GM18861 (cell line): Measurements from ENCODE around the gene USP7.
"Not testable (repeated sequence)": the region's sequence is repeated elsewhere in the genome, so short reads cannot be mapped to it uniquely, and the experiment has no call there.

Source experiments
- ATAC-seq: cut with Tn5 transposase; IDR thresholded peaks from one replicate; pipeline ENCODE4 v1.9.1; 2021; ENCODE audit not compliant: unreplicated experiment

USP7 gene

DNA sequence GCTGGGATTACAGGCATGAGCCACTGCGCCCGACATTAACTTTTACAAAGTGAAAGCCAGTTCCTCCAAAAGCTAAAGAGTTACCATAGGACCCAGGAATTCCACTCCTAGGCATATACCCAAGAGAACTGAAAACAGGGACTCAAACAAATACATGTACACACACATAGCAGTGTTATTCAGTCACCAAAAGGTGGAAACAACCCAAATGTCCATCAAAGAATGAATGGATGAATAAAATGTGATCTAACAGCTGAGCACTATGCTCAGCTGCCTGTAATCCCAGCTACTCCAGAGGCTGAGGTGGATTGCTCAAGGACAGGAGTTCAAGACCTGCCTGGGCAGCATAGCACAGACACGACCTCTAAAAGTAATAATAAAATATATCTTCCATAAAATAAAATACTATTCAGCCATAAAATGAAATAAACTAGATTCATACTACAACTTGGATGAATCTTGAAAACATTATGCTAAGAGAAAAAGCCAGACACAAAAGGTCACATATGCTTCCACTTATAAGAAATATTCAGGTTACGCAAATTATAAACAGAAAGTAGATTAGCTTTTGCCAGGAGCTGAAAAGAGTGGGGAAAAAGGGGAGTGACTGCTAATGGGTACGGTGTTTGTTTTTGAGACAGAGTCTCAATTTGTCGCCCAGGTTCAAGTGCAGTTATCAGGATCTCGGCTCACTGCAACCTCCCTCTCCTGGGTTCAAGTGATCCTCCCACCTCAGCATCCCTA, 9.3 kb upstream of the USP7 start:
- no peak for ATAC-seq

DNA sequence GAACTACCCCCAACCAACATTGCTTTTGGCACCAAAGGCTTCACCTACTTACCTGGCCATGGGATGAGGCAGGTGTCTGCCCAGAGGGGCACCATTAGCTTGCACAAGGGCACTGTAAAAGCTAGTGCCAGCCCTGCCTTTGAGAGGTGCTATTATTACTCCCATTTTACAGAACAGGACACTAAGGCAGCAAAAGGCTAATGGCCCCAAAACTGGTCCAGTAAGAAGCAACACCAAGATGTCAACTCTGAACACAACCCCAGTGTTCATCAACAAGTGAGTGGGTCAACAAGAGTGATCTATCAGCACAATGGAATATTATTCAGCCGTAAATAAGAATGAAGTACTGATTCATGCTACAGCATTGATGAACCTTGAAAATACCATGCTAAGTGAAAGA, 7.7 kb upstream of the USP7 start:
- ATAC-seq, result no peak

DNA sequence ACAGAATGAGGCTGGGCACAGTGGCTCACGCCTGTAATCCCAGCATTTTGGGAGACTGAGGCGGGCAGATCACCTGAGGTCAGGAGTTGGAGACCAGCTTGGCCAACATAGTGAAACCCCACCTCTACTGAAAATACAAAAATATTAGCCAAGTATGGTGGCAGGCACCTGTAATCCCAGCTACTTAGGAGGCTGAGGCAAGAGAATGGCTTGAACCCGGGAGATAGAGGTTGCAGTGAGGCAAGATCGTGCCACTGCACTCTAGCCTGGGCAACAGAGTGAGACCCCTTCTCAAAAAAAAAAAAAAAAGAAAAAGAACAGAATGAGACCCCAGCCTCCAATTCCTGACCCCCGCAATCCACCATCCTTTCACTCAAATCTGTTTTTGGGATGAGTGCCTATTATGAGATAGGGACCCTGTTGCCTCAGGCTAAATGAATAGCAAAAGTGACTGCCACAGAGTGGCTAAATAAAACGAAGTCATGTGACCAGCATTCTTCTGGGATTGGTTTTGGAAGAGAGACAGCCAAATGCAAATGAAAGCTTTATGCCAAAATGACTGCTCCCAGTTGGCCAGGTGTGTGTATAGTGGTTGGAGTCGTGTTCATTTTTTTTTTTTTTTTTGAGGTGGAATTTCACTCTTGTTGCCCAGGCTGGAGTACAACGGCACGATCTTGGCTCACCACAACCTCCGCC, 5.6 kb upstream of the USP7 start:
- ATAC-seq, result not testable (repeated sequence)

DNA sequence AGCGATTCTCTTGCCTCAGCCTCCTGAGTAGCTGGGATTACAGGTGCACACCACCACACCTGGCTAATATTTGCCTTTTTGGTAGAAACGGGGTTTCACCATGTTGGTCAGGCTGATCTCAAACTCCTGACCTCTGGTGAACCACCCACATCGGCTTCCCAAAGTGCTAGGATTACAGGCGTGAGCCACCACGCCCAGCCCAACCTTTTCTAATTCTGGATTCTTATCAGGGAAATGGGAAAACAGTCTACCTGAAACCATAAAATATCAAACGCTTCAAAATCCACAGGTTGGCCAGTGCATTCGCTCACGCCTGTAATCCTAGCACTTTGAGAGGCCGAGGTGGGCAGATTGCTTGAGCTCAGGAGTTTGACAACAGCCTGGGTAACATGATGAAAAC, 4.3 kb upstream of the USP7 start:
- not testable (repeated sequence) for ATAC-seq

DNA sequence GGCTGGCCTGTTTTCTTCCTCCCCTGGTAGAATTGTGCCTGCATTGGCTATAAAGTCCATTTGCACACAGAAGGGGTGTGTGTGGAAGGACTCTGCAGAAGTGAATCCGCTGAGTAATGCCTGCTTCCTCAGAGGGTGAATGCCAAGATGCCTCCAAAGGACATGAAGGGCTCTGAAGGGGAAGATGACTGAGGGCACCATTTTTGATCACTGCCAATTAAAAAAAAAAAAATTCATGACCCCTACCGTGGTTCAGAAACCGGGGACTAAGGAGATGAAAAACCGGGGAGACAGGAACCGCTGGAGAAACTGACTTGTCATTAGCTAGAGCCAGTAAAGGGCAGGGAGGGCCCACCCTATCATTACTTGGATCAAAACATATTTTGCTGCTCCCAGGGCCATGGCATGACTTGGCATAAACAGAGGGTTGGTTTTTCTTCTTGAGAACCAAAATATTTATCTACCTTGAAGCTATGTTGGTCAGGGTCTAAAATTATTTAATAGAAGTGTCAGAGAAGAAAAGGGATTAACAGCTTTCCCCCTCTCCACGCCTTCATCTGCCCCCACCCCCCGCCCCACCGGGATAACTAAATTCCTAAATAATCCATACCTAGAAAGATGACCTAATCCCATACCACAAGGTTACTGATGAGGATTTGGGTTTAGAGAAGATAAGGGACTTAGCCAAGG, 3.6 kb upstream of the USP7 start:
- no peak for ATAC-seq

DNA sequence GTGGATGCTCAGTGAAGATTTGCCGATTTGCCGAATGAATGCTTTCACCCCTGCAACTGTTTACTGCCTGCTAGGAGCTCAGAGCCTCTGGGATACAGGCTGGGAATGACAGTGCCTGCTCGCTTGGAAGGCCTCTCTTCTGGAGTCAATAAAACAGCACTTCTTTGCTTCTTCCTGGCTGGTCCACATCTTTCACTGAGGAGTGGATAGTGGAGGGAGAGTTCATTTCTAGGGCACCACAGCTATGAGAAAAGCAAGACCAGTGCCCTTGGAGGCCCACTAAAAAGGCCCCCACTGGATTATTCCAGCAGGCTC, 3.1 kb upstream of the USP7 start:
- no peak for ATAC-seq

DNA sequence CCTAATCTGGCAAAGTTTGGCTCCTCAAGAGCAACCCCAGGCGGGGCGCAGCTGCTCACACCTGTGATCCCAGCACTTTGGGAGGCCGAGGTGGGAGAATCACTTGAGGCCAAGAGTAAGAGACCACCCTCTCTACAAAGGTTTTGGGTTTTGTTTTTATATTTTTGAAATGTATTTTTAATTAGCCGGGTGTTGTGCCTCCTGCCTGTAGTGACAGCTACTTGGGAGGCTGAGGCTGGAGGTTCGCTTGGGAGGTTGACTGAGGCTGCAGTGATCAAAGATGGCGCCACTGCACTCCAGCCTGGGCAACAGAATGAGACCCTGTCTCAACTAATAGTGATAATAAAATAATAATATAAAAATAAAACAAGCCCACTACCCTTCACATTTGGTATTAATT, 756 bp upstream of the USP7 start:
- no peak for ATAC-seq

DNA sequence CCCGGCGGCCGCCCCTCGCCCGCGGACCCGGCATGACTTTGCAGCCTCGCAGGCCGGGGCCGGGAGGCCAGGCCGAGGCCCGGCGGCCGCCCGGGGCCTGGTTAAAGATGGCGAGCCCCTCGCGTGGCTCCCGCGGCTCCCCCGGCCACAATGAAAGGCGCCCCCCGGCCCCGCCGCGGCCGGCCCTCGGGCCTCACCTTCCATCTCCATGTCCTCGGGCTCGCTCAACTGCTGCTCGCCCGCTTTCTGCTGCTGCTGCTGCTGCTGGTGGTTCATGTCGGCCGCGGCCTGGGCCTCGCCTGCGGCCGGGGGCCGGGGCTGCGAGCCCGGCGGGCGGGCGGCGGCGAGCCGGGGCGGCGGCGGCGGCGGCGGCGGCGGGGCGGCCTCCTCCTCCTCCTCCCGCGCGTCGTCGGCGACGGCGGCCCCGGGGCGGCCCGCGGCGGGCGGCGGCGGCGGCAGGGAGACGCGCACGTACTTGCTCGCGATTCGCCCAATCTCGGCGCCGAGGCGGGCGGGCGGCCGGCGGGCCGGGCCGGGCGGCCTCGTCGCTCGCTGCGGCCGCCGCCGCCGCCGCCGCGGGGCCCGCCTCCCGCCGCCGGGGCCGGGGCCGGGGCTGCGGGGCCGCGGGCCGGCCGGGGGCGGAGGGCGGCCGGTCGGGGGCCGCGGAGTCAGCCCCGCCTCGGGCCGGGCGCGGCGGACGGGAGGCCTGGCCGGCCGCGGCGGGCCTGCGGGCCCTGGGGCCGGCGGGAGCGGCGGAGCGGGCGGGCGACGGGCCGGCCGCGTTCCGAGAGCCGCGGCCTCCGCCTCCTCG, 491 bp downstream of the USP7 start:
- no peak for ATAC-seq

DNA sequence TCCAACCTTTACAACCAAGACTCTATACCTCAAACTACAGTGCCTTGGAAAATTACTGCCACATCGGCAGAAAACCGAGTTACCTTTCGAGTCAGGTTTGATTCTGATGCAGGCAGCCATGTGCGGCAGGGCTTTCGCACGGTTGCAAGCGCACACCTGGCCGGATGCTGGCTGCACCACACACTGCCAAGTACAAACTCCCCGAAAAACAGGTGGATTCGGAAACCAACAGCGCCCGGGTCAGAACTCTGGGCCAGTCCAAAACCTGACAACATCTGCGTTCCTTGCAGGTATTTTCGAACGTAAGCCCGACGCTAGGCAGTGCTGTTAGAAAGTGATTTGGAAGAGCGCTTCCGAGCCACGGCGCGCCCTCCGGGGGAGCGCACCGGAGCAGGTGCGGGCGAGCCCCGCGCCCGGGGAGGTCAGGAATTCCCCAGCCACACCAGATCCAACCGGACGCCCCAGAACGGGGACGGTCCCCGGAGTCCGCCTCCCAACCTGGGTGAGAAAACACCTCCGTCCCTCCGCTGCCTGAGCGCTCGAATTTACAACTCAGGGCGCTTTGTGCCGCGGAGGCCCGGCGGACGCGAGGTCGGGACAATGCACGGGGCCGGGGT, 1.2 kb downstream of the USP7 start:
- ATAC-seq, result no peak

DNA sequence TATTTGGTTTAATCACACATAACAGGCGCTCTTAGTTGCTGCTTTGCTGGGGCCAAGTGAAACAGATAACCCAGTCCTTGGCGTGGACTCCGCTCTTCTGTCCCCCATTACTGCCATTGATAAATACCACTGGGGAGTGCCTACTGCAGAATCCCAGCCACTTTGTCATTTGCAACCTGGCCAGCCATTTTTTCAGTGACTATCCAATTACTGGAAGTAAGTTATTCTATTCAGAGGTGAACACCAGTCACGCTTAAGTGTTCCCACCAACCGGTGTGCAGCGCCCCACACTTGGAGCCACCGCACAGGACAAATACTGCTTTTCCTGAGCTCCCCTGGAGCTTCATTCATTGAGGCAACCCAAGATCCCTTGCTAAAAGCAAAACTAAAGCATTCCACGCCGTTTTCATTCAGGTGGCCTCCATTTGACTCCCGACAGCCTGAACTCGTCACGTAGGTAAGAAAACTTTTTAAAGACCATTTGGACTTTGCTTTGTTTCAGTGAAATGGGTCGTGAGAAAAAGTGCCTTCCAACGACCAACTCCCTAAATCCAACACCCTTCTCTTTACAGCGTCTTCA, 1.8 kb downstream of the USP7 start:
- no peak for ATAC-seq

DNA sequence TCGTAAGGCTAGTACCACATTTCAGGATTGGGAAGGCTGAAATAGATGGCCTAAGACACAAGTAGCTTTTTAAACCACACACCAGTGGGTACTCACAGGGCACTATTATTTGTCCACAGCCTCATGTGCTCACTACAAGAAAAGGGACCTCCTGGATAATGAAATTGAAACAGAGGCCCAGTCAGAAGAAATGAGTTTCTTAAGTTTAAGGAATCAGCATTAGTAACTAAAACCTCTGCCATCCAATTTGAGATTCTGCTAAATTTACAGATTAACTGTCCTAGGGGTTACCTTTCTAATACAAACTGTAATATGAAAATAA, 3.0 kb downstream of the USP7 start:
- no peak for ATAC-seq

DNA sequence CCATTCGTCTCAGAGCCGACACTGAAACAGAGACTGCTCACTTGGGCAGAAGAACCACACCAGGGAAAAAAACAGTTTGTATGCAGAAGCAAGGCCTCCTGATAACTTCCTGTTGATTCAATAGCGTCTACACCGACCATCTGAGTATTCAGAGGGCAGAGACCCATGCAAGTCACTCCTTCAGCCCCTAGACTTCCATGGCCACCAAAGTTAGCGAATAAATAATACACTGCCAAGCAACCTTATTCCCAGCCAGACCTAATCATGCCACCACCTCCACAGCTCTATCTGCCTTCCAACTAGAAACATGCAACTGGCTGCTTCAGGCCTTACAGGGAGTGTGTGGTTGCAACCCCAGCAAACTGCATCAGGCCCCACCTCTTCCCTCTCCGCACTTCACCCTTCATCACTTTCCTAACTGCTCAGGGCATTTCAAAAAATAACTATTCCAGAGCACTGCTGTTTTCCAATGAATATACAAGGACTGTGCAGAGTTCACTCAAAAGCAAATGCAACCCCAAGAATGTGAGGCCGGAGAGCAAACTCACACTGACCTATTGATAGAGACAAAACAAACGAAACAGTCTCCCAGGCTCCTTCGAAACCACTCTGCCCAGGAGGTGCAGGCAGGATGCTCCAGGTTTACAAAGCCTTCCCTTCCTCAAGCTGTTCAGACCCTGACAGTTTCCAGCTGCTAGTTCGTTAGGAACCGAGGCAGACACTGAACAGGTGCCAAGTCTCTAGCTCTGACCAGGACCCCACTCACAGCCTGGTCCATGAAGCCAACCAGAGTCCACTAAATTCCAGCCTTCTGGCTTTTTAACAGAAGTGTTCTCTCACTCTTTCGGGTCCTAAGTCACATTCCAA, 3.6 kb downstream of the USP7 start:
- no peak for ATAC-seq

DNA sequence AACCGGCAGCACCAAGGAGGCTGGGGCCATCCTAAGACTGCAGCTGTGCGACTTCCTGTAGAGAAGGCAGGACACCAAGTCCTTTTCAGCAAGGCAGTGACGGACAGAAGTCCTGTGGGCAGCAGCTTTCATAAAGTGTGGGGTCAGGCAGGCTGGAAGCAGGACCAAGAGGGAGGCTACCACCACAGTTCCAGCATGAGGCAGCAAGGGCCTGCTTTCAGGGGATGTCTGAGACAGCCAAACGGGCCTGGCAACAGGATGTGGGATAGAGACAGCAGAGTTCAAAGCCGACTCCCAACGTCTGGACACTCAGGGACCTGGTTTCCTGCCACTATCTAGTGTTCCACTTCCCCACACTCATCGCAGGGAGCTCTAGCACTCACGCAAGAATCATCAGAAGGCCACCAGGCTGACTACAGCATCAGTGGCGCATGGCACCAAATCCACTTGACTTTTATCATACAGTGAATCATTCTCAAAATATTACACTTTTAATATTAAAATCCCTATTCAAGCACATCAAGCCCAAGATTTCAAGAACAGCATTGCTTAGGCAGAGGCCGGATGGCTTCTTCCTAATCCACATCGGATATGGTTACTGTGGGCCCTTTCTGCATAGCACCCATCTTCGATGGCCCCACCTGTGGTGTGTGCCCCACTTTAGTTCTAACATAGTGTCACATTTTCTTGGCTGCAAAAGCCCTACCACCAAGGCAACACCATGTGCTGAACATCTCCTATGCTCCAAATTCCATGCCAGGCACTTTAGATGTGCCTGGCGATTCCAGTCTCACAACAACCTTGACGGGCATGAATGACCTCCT, 5.2 kb downstream of the USP7 start:
- no peak for ATAC-seq

DNA sequence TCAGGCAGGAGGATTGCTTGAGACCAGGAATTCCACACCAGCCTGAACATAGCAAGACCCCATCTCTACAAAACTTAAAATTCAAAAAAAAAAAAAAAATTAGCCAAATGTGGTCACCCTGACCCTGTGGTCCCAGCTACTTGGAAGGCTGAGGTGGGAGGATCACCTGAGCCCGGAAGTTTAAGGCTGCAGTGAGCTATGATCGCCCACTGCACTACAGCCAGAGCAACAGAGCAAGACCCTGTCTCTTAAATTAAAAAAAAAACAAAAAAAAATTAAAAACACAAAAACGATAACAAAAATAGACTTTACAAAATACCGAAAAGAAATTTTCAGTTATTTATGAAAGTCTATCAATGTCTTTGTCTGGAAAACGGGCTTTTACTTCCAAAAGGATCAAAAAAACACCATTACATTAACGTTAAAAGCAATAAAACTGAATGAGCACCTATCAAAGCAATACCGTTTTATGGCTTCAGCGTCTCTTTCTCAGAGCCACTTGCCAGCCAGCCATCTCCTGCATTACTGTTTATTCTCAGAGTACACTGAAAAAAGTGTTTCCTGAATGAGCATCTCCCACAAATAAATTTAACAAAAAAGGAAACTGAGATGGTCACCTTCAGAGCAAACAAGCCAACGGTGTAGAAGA, 6.1 kb downstream of the USP7 start:
- ATAC-seq, result no peak

DNA sequence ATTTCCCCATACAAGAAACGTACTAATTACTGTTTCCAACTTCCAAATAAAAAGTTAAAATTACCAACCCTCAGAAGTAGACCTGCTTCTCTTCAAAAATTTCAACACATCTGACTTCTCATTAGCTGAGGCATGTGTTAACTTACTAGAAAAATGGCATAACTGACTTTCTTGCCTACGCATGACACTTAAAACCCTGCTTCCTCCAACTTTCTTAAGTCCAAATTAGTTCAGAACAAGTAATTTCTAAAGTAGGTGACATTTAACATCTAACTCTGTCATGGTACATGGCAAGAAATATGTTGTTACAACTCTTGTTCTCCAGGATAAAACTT, 6.7 kb downstream of the USP7 start:
- no peak for ATAC-seq

DNA sequence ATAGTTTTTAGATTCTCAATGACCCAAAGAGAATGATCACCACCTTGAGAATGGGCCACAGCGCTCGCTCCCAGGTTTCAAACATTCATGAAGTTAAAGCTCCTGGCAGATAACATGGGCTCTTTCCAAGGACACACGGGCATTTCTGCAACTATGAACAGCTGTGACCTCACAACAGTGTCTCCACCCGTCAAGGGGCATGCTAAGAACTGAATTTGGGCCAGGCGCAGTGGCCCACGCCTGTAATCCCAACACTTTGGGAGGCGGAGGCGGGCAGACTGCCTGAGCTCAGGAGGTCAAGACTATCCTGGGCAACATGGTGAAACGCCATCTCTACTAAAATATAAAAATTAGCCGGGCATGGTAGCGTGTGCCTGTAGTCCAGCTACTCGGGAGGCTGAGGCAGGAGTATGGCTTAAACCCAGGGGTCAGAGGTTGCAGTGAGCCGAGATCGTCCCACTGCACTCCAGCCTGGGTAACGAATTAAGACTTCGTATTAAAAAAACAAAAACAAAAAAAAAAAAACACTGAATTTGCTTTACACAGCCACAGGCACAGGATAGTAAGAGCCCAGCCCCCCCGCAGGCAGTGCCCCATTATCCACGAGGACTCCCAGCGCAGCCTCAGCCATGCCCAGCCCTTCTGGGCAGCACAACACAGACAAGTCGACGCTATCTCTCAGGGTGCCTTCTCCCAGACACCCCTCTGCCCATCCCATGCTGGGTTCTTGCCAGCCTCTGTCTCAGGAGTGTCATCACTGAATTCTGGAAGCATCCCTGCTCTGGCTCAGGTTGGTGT, 7.2 kb downstream of the USP7 start:
- ATAC-seq, result no peak

DNA sequence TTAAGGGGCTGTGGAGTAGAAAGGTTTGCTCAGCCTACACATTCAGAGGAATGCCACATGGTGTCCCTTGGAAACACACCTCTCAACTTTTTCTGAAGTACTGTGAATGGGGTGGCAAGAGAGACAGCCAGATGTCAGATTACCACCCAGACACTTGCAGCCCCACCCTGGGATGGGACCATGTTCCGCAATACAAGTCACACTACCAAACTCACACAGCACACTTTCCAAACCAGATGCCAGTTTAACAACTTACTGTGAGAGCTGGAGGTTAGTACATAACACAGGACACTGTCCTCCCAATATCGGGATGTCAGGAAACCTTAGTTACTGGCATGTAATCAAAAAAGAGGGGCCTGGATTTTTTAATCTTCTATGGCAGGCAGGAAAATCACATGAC, 7.9 kb downstream of the USP7 start:
- no peak for ATAC-seq

DNA sequence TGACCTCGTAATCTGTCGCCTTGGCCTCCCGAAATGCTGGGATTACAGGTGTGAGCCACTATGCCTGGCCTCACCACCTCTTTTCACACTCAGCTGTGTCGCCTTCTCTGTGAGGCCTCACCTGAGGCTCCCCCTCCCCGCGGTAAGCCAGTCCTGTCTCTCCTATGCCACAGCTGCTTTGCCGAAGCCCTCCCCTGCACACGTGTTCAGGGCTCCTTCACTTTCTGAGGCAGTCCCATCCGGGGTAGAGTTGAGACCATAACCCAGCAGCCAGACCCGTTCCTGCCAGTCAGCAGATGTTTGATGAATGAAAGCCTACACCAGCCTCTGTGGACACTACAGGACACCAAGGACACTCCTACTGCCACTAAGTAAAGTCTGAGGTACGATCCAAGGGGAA, 10.6 kb downstream of the USP7 start:
- ATAC-seq, result no peak
